Dermis blood vessel endothelial cell (primary cell): ENCODE measurements around the gene PTPRE. TPM values are rescaled to one million over a fixed set of nuclear protein-coding genes. Genes with fewer than 3 reads are reported as not detected.
"Not testable (repeated sequence)": the region's sequence is repeated elsewhere in the genome, so short reads cannot be mapped to it uniquely, and the experiment has no call there.

Experiments
- DNase-seq: peaks from one replicate; pipeline ENCODE4 v3.0.0; 2010
- total RNA-seq: library from RNA; depleted of rRNA; stranded (reverse); fragments of >200 nt; gene quantifications from 2 replicates; pipeline ENCODE4 v1.2.3, GENCODE V29; 2014

PTPRE gene
- total RNA-seq, 1 donor from 2014 or later = 178 TPM

GRCh38 chr10:127983344-127984100 is 76.6 kb downstream of the PTPRE start:
- DNase-seq = peak; percentile 45

- no peak for DNase-seq
These were observed 78.0 kb downstream of the PTPRE start for GRCh38 chr10:127984945-127985344.

GRCh38 chr10:127986531-127987466 is 79.9 kb downstream of the PTPRE start:
- peak; percentile 79 for DNase-seq

GRCh38 chr10:127987467-127988380 is 80.8 kb downstream of the PTPRE start:
- peak; percentile 61 for DNase-seq

GRCh38 chr10:127989481-127990012 is 82.6 kb downstream of the PTPRE start:
- peak; percentile 81 for DNase-seq

GRCh38 chr10:127990132-127990788 is 83.4 kb downstream of the PTPRE start:
- not testable (repeated sequence) for DNase-seq

GRCh38 chr10:127990846-127991542 is 84.1 kb downstream of the PTPRE start:
- DNase-seq = peak; percentile 97

GRCh38 chr10:127991543-127992255 is 84.8 kb downstream of the PTPRE start:
- no peak for DNase-seq

GRCh38 chr10:127992376-127992775 is 85.5 kb downstream of the PTPRE start:
- no peak for DNase-seq

GRCh38 chr10:127993056-127993690 is 86.3 kb downstream of the PTPRE start:
- DNase-seq = no peak

GRCh38 chr10:127995939-127996338 is 89.0 kb downstream of the PTPRE start:
- no peak for DNase-seq

- no peak for DNase-seq
These were observed 89.7 kb downstream of the PTPRE start for GRCh38 chr10:127996586-127996985.

- peak; percentile 61 for DNase-seq
These were observed 90.4 kb downstream of the PTPRE start for GRCh38 chr10:127997271-127997670.

- DNase-seq = peak; percentile 75
These were observed 91.0 kb downstream of the PTPRE start for GRCh38 chr10:127997937-127998336.

- no peak for DNase-seq
These were observed 91.7 kb downstream of the PTPRE start for GRCh38 chr10:127998501-127999144.

- no peak for DNase-seq
These were observed 92.6 kb downstream of the PTPRE start for GRCh38 chr10:127999297-128000129.

GRCh38 chr10:128000471-128001362 is 93.8 kb downstream of the PTPRE start:
- DNase-seq = peak; percentile 69
